GM19099 (cell line): ENCODE data around the gene FAM227A.

Source experiments
- POLR2A ChIP-seq: IDR thresholded peaks from 3 replicates; pipeline ENCODE4 v1.6.1; 2011; ENCODE audit warnings: low read depth; ENCODE audit not compliant: insufficient read length; ENCODE audit errors: extremely low read depth

Gene FAM227A

DNA sequence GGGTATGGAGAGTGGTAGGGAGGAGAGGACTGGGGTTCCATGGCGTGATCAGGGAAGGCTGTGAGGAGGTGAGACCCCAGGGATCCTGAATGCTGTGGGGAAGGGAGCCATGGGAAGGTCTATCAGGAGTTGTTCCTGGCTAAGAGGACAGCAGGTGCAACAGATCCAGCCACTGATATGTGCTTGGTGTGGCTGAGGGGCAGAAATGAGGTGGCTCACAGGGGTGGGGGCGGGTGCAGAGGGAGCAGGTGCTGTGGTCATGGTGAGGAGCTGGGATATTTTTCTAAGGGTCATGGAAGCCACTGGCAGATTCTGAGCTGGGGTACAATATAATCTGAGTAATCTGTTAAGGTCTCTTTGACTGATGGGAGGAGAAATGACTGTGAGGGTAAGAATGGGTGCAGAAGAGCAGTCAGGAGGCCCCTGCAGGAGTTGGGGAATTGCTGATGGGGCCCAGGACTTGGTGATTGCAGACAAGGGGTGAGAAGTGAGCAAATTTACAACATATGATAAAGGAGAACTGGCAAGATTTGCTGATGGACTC, 54.9 kb downstream of the FAM227A start:
- no peak for TF ChIP-seq POLR2A

DNA sequence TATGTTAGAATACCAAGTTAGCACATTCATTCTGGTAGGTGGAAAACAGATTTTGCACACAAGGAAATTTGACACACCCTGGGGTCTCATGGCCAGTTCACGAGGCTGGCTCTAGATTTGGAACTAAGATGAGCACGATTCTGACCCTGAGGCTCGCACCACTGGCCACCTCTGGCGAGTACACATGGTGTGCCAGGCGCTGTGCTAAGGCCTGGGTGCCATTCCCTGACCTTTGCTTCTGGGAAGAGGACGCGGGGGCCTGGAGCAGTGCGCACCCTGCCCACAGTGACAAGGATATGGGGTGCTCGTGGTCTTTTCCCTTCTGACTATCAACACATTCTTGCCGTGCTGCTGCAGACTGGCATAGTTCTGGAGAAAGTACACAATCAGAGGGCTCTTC, 56.7 kb downstream of the FAM227A start:
- no peak for TF ChIP-seq POLR2A

DNA sequence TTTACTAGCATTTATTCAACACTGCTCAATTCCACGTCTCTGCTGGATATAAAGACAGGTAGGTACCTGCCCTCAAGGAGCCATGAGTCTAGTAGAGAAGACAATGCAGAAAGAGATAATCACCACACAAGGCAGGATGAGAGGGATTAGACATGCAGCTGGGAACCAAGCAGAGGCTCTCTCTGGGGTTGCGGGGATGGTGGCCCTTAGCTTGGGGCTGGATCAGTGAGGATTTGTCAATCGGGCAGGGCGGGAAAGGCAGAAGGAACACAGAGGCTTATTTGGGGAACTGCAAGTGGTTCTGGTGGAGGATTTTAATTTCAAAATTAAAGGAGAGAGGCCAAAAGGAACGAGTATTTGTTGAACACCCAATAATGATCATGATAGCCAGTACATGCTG, 77.7 kb downstream of the FAM227A start:
- TF ChIP-seq POLR2A: no peak

DNA sequence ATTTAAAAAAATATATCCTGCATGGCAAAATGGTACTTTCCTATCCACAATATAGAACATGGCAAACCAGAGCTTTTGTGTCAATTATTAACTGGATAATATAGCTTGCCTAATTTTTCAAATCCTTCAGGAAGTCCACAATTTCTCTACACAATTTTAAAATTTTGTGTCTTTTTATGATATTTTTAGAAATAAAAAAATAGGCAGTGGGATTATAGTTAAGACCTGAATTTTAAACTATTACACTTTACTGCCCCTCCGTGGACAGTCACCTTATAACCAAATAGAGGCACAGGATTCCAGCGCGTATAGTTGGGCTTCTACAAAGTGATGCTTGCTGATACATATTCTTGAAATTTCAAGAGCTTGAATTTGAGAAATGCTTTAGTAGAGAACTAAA, 84.1 kb downstream of the FAM227A start:
- TF ChIP-seq POLR2A: no peak

DNA sequence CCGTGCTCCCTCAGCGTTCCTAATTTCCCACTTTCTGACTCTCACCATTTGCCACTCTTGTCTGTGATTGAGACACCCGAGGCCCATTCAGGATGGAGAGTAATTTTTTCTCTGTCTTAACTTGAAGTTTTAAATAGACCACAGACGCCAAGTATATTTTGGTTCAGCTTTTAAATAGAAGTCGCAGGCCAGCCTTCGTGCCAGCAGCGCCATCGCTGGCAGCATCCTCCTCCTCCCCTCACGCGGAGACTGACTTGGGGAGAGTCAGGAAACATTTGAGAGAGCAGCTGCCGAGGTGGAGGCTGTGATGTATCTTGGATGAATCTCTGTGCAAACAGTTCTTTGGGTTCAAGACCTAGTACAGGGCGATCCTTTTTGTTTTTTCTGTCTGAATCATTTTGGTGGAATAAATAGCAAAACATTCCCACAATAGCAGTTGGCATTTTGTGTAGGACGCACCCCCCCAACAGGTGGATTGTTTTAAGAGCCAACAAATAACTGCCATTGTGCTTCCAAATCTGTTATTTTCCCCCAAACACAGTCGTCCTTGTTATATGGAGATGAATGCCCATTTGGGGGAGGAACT, 85.3 kb downstream of the FAM227A start:
- no peak for TF ChIP-seq POLR2A

DNA sequence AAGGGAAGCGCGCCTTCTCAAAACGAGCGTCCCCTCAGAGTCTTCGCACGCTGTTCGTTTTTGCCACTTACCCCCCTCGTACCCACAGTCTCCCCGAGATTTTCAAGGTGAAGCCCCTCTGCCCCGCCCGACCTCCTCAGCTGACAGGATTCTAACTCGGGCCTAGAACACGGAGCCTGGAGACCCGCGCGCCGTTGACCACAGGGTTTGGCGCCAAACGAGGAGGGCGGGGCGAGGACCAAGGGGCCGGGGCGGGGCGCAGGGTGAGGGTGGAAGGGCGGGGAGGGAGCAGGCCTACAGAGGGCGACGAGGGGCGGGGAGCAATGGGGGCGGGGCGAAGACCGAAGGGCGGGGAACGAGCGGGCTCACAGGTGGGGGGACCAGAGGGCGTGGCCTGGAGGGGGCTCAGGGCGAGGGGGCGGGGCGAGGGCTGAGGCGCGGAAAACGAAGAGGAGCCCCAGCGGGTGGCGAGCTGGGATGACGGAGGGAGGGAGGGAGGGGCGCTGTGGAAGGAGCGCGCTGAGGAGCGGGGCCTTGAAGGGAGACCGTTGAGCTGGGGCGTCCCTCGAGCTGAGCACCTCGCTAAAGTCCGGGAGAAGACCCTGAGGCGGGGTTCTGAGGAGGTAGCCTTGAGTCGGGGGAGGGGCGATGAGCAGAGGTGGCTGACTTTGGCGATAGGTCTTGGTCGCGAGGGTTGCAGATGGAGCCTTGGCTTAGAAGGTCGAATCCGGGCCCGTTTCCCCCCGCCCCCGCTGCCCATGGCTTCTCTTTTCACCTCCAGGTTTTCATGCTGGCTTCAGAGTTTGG, 86.0 kb downstream of the FAM227A start, which contains the start of gene DMC1:
DMC1 (minus strand) TSS at position 212 of the 807 bp plus-strand sequence. CDS start 1,927 bp downstream, outside the sequence.
- peak; percentile 57 for TF ChIP-seq POLR2A

DNA sequence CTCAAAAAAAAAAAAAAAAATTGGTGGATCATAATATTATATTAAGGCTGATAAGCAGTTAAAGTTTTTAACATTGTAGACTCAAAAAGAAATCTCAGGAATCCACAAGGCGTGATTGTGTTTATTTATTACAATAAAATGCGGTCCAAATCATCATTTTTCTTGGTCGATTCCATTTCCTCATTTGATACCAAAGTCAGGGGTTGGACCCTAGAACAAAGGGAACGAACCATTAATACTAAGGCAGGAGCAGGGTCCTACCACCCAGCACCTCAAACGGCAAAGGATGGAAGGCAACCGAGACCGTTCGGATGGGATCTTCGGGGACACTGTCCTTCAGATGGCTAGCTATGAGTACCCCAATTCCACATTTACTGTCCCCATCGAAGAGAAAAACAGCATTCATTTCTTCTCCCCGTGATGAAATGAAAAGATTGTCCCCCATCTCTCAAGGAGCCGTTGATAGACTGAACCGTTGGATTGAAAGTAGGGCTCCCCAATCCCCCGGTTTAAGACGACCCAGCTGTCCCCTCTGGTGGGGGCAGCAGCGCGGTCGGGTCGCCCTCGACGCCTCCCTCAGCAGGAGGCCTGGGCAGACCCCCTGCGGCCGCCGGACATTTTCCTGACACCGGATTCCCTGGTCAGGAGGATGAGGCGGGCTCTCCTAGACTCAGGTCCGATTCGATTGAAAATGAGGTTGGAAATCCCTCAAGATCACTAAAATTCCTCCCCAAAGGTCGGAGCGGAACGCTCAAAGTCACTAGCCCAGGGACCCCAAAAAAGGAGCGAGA, 86.8 kb downstream of the FAM227A start:
- TF ChIP-seq POLR2A: no peak

GRCh38 chr22:38567531-38568285, 88.5 kb downstream of the FAM227A start:
- no peak for TF ChIP-seq POLR2A

- no peak for TF ChIP-seq POLR2A
Observed at GRCh38 chr22:38566726-38567504, 89.3 kb downstream of the FAM227A start.

- no peak for TF ChIP-seq POLR2A
Observed at GRCh38 chr22:38565441-38565840, 90.8 kb downstream of the FAM227A start.

- TF ChIP-seq POLR2A: no peak
Observed at GRCh38 chr22:38564669-38565068, 91.5 kb downstream of the FAM227A start.

- no peak for TF ChIP-seq POLR2A
Observed at GRCh38 chr22:38554281-38554680, 101.9 kb downstream of the FAM227A start.

DNA sequence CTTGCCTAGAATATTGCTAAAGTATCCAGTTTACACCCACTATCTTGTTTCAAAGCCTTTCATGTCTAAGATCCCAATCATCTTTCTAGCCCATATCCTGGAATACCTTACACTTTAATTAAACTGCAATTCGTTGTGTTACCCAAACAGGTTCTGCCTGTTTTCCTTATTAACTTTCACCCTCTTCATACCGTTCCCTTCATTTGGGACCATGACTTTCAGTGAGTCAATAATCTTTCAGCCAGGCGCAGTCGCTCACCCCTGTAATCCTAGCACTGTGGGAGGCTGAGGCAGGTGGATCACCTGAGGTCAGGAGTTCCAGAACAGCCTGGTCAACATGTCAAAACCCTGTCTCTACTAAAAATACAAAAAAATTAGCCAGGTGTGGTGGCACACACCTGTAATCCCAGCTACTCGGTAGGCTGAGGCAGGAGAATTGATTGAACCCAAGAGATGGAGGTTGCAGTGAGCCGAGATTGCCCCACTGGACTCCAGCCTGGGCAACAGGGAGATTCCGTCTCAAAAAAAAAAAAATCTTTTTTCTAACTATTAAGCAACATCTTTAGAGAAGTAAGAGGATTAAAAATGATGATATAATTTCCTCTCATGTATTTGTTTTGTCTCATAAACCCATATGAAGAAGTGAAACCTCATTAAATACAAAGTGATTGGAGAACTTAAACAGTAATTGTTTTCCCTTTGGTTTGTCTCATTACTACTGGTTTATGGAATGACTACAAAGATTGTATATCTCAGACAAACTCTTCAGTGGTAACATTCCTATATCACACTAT, 106.9 kb downstream of the FAM227A start:
- TF ChIP-seq POLR2A: no peak
